ENCODE data around the gene SPACA1. TPM values are rescaled to one million over a fixed set of nuclear protein-coding genes. Genes with fewer than 3 reads are reported as not detected.

Gene SPACA1, protein sequence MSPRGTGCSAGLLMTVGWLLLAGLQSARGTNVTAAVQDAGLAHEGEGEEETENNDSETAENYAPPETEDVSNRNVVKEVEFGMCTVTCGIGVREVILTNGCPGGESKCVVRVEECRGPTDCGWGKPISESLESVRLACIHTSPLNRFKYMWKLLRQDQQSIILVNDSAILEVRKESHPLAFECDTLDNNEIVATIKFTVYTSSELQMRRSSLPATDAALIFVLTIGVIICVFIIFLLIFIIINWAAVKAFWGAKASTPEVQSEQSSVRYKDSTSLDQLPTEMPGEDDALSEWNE
- not detected in 2 replicates for total RNA-seq

DNA sequence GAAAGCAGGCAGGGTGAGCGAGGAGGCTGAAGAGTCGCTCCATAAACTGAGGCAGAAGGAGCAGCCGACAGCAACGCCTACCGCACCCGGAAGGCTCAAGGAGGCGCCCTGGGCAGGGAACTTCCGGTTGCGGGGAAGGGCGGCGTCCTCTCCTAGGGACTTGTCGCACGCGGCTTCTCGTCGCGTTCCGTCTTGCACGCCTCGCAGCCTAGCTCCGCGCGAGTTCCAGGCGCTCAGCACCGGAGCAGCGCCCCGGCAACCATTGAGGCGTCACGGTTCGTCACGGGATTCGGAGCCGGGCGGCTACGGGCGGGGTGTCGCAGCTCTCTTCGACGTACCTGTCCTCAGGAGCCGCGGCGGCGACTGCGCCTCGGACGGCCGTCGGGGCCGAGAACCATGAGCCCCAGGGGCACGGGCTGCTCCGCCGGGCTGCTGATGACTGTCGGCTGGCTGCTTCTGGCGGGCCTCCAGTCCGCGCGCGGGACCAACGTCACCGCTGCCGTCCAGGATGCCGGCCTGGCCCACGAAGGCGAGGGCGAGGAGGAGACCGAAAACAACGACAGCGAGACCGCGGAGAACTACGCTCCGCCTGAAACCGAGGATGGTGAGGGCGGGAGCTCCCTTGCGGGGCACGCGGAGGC, at the start of gene SPACA1:
Gene SPACA1 (plus strand): TSS at position 332 of the 641 bp plus-strand sequence. CDS start 65 bp downstream, at position 397.

Other genes starting within 250 kb of the SPACA1 start
- 1.1 and 1.3 TPM in 2 replicates for gene CNR1, start 118.5 kb downstream of the SPACA1 start, total RNA-seq